Measurements from ENCODE around the gene KCNH1.
"Not testable (repeated sequence)": the region's sequence is repeated elsewhere in the genome, so short reads cannot be mapped to it uniquely, and the experiment has no call there.

The KCNH1 gene

DNA sequence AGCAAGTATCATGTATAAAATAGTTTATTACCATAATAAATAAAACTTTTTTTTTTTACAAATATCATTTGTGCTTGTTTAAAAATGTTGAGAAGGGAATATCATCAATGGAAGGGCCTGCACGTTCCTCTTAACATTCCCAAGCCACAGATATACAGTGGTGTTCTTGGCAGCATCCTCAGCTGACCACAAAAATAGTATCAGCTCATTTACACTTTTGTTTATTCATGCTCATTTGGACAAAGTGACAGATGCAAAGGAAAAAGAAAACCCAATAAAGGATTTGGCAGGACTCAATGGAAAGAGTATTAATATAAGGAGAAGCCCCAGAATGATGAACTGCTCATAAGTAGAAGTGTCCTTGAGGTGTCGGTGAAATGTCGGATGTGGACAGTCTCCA is 455.6 kb downstream of the KCNH1 start:
- peak in 1 of 14 donors; percentile 42 for DNase-seq

DNA sequence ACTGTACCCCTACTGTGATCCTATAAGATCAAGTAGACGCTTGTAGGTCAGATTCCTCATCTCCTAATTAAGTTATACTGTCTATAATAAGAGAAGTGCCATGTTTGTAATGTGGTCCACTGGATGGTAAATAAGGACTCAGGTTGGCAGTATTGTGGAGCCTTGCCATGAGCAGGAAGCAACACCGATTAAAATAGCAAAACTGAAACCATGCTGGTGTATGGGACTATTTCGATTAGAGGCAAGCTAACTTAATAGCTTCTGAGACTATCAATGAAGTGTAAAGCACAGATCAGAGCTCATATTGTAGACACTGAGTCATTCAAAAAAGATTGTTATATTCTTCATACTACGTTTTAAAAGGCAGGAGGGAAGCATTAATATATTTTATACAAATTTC is 456.4 kb downstream of the KCNH1 start:
- DNase-seq, result no peak

DNA sequence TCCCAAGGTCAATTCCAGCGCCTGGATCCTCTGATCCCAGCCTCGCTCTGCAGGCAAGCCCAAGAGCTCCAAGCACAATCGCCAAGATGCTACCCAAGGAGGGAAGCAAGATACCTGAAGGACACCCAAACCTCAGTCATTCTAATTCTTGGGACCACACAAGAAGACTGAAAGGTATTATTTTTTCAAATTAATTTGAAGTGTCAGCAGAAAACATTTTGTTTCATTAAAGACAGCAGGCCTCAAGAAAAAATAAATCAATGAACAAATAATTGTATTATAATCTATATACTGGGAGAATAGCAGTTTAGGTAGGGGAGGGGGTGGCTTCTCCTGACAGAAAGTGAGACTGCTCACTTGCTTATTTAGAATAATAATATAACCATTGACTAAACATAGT is 457.4 kb downstream of the KCNH1 start:
- no peak for DNase-seq

DNA sequence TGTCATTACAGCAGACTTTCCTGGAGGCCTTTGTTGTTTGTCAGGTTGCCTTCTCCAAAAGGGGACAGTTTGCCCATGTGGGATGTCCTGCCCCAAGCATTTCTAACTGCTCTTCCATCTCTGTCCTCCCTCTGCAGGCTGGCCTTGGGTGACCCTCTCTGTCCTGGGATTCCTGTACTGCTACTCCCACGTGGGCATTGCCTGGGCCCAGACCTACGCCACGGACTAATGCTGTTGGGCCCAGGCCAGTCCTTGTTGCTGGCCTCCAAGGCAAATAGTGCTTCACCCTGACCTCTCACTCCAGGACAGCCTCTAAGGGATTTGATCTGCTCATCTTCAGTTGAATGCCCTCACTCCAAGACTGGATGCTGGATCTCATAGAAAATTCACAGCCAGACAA is 459.8 kb downstream of the KCNH1 start:
- DNase-seq, result no peak

DNA sequence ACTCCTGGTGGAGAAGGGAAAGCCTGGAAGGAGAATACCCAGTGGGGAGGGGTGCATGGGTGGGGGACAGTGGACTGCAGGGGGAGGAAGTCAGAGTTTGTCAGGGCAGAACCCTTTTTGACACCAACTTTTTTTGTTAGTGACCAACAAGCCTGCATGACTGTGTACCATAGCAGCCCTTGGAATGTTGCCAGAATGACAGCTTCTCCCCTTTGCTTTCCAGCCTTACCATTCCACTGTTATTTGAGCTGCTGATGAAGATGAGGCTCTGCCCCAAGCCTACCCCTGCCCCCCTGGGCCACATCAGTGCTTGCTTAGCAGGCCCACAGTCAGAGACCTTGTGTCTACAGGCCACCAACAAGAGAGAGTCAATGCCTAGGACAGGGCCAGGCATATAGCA is 464.0 kb downstream of the KCNH1 start:
- peak in 1 of 14 donors; percentile 10 for DNase-seq

- no peak for DNase-seq
Measured at GRCh38 chr1:210663730-210664573, 470.0 kb downstream of the KCNH1 start.

- no peak for DNase-seq
Measured at GRCh38 chr1:210662291-210663050, 471.5 kb downstream of the KCNH1 start.

- not testable (repeated sequence) for DNase-seq
Measured at GRCh38 chr1:210661520-210661919, 472.4 kb downstream of the KCNH1 start.

GRCh38 chr1:210657806-210658205 is 476.1 kb downstream of the KCNH1 start:
- no peak for DNase-seq

DNA sequence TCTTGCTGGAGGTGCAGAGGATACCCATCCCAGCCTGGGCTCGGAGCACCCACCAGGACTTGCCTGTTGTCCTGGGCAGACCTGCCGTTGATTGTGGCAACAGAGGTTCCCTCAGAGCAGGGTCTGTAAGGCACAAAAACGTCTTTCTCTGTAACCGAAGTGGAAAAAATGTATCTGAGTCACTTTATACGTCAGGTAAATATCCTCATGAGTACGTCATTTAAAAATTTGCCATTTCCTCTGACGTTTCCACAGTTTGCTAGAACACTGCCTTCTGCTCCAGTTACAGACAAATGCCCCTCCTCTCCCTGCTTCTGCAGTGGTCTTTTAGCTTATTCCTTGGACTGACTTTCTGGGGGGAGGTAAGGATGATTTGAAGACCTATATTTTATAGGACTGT is 478.4 kb downstream of the KCNH1 start:
- no peak for DNase-seq

DNA sequence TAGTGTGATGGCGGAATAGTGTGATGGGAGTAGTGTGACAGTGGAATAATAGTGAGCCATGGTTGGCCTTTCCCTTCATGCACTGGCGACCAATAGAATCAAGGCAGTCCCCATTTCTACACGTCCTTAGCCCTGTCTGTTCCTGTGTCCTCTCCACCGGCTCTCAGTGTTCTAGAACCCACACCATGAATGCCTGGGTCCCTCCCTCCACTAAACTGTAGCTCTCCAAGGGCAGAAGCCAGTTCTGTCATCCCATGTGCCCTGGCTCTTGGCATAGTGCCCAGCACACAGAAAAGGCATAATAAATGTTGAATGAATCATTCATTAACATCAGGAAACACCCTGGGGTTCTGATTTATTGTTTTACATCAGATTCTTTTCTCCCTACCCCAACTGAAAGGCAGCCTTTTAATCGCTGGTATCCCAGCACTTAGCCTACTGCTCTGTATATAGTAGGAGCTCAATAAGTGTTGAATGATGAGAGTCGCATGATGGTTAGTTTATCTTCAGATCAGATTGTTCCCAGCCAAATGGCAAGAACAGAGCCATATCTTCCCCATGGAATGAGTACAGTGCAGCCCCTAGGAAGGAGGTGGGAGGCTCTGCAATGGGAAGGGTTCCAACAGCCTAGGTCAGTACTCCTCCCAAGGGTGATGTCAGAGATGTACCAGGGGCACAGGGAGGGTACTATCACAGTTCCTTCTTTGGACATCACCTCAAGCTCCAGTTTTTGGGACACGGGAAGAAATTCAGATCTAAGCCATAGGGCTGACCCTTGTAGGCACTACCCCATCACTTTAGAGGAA is 479.6 kb downstream of the KCNH1 start:
- no peak for DNase-seq

DNA sequence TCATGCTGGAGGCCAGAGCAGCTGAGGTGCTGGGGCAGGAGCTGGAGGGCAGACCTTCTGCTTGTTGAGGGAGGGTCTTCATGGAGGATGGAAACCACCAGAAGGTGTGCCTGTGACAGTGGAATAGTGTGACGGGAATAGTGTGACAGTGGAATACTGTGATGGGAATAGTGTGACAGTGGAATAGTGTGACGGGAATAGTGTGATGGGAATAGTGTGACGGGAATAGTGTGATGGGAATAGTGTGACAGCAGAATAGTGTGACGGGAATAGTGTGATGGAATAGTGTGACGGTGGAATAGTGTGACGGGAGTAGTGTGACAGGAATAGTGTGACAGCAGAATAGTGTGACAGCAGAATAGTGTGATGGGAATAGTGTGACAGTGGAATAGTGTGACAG is 480.2 kb downstream of the KCNH1 start:
- DNase-seq, result no peak

- DNase-seq, result no peak
Measured at GRCh38 chr1:210652329-210652954, 481.5 kb downstream of the KCNH1 start.

GRCh38 chr1:210650403-210650802 is 483.5 kb downstream of the KCNH1 start:
- no peak for DNase-seq

GRCh38 chr1:210648588-210649269 is 485.2 kb downstream of the KCNH1 start:
- no peak for DNase-seq

GRCh38 chr1:210647406-210648333 is 486.3 kb downstream of the KCNH1 start:
- DNase-seq, result no peak

GRCh38 chr1:210646258-210646616 is 487.7 kb downstream of the KCNH1 start:
- DNase-seq, result no peak

- DNase-seq, result peak in 1 of 14 donors; percentile 5
Measured at GRCh38 chr1:210645582-210646257, 488.2 kb downstream of the KCNH1 start.

GRCh38 chr1:210641582-210641981 is 492.4 kb downstream of the KCNH1 start:
- no peak for DNase-seq

DNA sequence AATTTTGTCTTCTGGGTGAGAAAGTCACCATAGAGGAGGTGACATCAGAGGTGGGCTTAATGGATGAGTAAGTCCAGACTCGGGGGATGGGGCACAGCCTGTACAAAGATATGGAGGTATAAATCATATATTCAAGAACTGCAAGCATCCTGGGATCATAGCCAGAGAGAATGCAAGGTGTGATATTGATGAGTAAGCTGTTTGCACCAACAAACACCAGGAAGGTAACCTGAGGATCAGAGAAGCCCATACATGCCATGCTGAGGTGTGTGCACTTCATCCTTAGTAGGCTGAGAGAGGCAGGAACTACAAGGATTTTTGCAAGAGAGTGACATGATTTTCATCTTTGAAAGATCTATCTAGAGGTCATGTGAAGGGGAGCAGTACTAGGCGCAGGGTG is 498.8 kb downstream of the KCNH1 start:
- DNase-seq, result no peak
